GM18951 (cell line): Measurements from ENCODE around the gene PSMD8.

Experiments used
- POLR2A ChIP-seq: IDR thresholded peaks from 4 replicates; pipeline ENCODE4 v1.6.1; 2011; ENCODE audit warnings: mild to moderate bottlenecking; ENCODE audit not compliant: insufficient read length, insufficient read depth; ENCODE audit errors: extremely low read depth
- in situ Hi-C: fragments of 300-500 bp; cut with MboI; formaldehyde crosslinking; loops from one replicate; pipeline ENCODE4 v1.12.0; 2022; ENCODE audit warnings: low sequenced_read_pairs, mixed read lengths, inconsistent platforms; ENCODE audit not compliant: unreplicated experiment

The PSMD8 gene

DNA sequence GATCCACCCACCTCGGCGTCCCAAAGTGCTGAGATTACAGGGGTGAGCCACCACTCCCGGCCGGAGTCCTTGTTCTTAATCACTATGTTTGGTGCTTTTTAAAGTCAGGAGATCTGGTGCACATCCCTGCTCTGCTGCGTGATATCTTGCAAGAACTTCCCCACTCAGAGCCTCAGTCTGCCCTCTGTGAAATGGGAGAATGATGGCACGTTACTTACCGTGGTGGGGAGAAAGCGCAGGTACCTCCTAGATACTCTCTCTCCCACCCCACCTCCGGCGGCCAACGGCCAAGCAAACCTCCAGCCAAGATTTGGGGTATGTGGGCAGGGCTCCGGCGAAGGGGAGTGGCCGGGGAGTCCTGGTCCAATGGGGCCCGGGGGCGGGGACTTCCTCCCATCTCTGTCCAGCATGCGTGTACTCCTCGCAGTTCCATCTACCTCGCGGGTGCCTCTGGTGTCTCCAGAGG, 58.9 kb downstream of the PSMD8 start, which contains the start of gene RYR1:
RYR1 (plus strand) TSS at position 424 of the 466 bp plus-strand sequence. CDS start 139 bp downstream, outside the sequence.
- in situ Hi-C loops = no loop called here
- TF ChIP-seq POLR2A = no peak
